GM12873 (cell line): ENCODE results near the gene PLEKHH1.
A peak's percentile ranks its signal among the peaks of the same experiment; 100 is the strongest.

Experiments
- CTCF ChIP-seq: IDR thresholded peaks from 2 replicates; pipeline ENCODE4 v1.5.1; 2012; ENCODE audit warnings: low read depth, mild to moderate bottlenecking, moderate library complexity, low read length, control low read depth; ENCODE audit not compliant: insufficient read depth; ENCODE audit errors: missing control alignments

The PLEKHH1 gene

GRCh38 chr14:67583711-67584644 lies 50.9 kb downstream of the PLEKHH1 start:
- peak; percentile 82 for TF ChIP-seq CTCF

- TF ChIP-seq CTCF, result no peak
Observed at GRCh38 chr14:67584978-67585377, 51.9 kb downstream of the PLEKHH1 start.

- TF ChIP-seq CTCF, result no peak
Observed at GRCh38 chr14:67586369-67586768, 53.3 kb downstream of the PLEKHH1 start.

- TF ChIP-seq CTCF, result no peak
Observed at GRCh38 chr14:67589204-67589770, 56.2 kb downstream of the PLEKHH1 start.

- TF ChIP-seq CTCF, result no peak
Observed at GRCh38 chr14:67595392-67595791, 62.3 kb downstream of the PLEKHH1 start.

- TF ChIP-seq CTCF, result peak; percentile 69
Observed at GRCh38 chr14:67599698-67600561, 66.8 kb downstream of the PLEKHH1 start, which contains the start of gene PIGH. PIGH (minus strand) TSS chr14:67600268; CDS start chr14:67600203, 65 bp downstream.
